Spleen (tissue), 7 donors: ENCODE measurements around the gene AFAP1.

Experiments used
- POLR2A ChIP-seq, 3 donors: fragments of 450-650 bp; IDR thresholded peaks; one replicate each; pipeline ENCODE4 v1.5.1; 2017; ENCODE audit warnings: antibody characterized with exemption in 3 of 3, mild to moderate bottlenecking in 1 of 3
- POLR2AphosphoS5 ChIP-seq, 3 donors: sonication (generic); formaldehyde crosslinking; IDR thresholded peaks; one replicate each; pipeline ENCODE4 v1.5.1; 2017; ENCODE audit warnings: antibody characterized with exemption in 3 of 3
- TF ChIP-seq, protein P1 (sequence below), 11 experiments: fragments of 200-600 bp in 7 of 11; fragments of 450-650 bp in 4 of 11; sonication (generic) in 4 of 11; IDR thresholded peaks in 8 of 11; conservative IDR thresholded peaks in 3 of 11; 1 replicate in 7 of 11; 2 replicates in 4 of 11; pipeline versions ENCODE4 v1.4.0 to v1.8.0; 2016 to 2021; ENCODE audit warnings: antibody characterized with exemption in 11 of 11, inconsistent platforms in 4 of 11, mild to moderate bottlenecking in 1 of 11
- donor health status: DM: no; HTN: no; CAD: no; lungs with moderate emphysema.
- donor health status: DM: no; HTN: no; CAD: no.
- donor health status: DM: no; HTN: no; CAD: no.

DNA sequence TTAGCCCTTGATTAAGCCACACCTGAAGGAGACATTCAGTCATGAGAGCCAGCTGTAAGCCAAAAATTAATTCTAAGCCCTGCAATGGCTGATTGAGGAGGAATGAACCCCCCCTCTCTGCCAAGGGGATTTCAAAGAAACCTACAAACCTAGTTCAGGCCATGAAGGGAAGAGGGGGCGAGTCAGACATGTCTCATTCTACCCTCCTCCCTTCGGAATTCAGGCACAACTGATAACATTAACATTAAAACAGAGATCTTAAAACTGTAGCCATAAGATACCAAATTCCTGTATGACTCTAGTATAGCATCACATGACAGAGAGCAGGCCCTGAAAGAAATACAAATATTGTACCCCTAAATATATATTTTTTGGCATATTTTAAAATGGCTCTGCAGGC is 40.4 kb upstream of the AFAP1 start:
- TF ChIP-seq, protein P1, sequence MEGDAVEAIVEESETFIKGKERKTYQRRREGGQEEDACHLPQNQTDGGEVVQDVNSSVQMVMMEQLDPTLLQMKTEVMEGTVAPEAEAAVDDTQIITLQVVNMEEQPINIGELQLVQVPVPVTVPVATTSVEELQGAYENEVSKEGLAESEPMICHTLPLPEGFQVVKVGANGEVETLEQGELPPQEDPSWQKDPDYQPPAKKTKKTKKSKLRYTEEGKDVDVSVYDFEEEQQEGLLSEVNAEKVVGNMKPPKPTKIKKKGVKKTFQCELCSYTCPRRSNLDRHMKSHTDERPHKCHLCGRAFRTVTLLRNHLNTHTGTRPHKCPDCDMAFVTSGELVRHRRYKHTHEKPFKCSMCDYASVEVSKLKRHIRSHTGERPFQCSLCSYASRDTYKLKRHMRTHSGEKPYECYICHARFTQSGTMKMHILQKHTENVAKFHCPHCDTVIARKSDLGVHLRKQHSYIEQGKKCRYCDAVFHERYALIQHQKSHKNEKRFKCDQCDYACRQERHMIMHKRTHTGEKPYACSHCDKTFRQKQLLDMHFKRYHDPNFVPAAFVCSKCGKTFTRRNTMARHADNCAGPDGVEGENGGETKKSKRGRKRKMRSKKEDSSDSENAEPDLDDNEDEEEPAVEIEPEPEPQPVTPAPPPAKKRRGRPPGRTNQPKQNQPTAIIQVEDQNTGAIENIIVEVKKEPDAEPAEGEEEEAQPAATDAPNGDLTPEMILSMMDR (IDR thresholded peaks at IDR 0.05 in 8 of 11, conservative IDR thresholded peaks at IDR 0.05 in 3 of 11): no peak
- TF ChIP-seq POLR2A (IDR thresholded peaks at IDR 0.05) (no peak), POLR2AphosphoS5 (IDR thresholded peaks at IDR 0.05) (no peak)
